ENCODE results near the gene ZBTB45.
"Not testable (repeated sequence)": the region's sequence is repeated elsewhere in the genome, so short reads cannot be mapped to it uniquely, and the experiment has no call there.

GRCh38 chr19:58507602-58508223 is 11.9 kb downstream of the ZBTB45 start:
- TF ChIP-seq PBX3 (CRISPR knock-in tag; IDR thresholded peaks at IDR 0.05); REST (tag by site-specific recombination; IDR thresholded peaks at IDR 0.05); CTCF (tag by site-specific recombination; IDR thresholded peaks at IDR 0.05); GLI2 (tag by site-specific recombination; IDR thresholded peaks at IDR 0.05; ENCODE audit: borderline replicate concordance, low read depth): not testable (repeated sequence)
